GM19023 (cell line): Measurements from ENCODE around the gene EIF3D.
A peak's percentile ranks its signal among the peaks of the same experiment; 100 is the strongest.

Experiments
- ATAC-seq: cut with Tn5 transposase; IDR thresholded peaks from one replicate; pipeline ENCODE4 v1.9.1; 2021; ENCODE audit warnings: mild to moderate bottlenecking, moderate library complexity; ENCODE audit not compliant: unreplicated experiment

The EIF3D gene

GRCh38 chr22:36510384-36510783, 18.6 kb downstream of the EIF3D start:
- ATAC-seq: no peak

- ATAC-seq: no peak
These were observed 21.4 kb downstream of the EIF3D start for GRCh38 chr22:36507518-36508010.

- ATAC-seq: peak; percentile 83
These were observed 22.1 kb downstream of the EIF3D start, which contains the start of gene FOXRED2 for GRCh38 chr22:36506637-36507517. FOXRED2 (minus strand) TSS chr22:36507040; CDS start chr22:36506422, 618 bp downstream.

- no peak for ATAC-seq
These were observed 22.8 kb downstream of the EIF3D start for GRCh38 chr22:36505998-36506635.

GRCh38 chr22:36497910-36498665, 30.9 kb downstream of the EIF3D start:
- ATAC-seq: no peak

GRCh38 chr22:36493690-36494110, 35.3 kb downstream of the EIF3D start:
- no peak for ATAC-seq

- no peak for ATAC-seq
These were observed 36.9 kb downstream of the EIF3D start for GRCh38 chr22:36492109-36492508.

- no peak for ATAC-seq
These were observed 37.8 kb downstream of the EIF3D start for GRCh38 chr22:36491155-36491554.

- no peak for ATAC-seq
These were observed 42.2 kb downstream of the EIF3D start for GRCh38 chr22:36486619-36487384.

- peak; percentile 81 for ATAC-seq
These were observed 47.4 kb downstream of the EIF3D start, which contains the start of gene TXN2 for GRCh38 chr22:36481393-36482168. TXN2 (minus strand) TSS chr22:36481640; CDS start chr22:36480837, 803 bp downstream.

GRCh38 chr22:36480941-36481392, 48.0 kb downstream of the EIF3D start:
- no peak for ATAC-seq

- no peak for ATAC-seq
These were observed 50.0 kb downstream of the EIF3D start for GRCh38 chr22:36478966-36479365.

- ATAC-seq: no peak
These were observed 53.6 kb downstream of the EIF3D start for GRCh38 chr22:36475341-36475740.

- no peak for ATAC-seq
These were observed 56.3 kb downstream of the EIF3D start for GRCh38 chr22:36472689-36473088.

- no peak for ATAC-seq
These were observed 57.6 kb downstream of the EIF3D start for GRCh38 chr22:36471341-36471821.

GRCh38 chr22:36470994-36471331, 58.0 kb downstream of the EIF3D start:
- ATAC-seq: no peak

- ATAC-seq: no peak
These were observed 58.6 kb downstream of the EIF3D start for GRCh38 chr22:36470162-36470993.

- no peak for ATAC-seq
These were observed 59.8 kb downstream of the EIF3D start for GRCh38 chr22:36469094-36469710.
